Endothelial cell (in vitro differentiated cells): Measurements from ENCODE around the gene DUSP19. TPM values are rescaled to one million over a fixed set of nuclear protein-coding genes. Genes with fewer than 3 reads are reported as not detected.
A peak's percentile ranks its signal among the peaks of the same experiment; 100 is the strongest.

Source experiments
- DNase-seq: peaks from one replicate; pipeline ENCODE4 v3.0.0; 2021; ENCODE audit warnings: low spot score
- H3K27ac Mint-ChIP-seq: one replicate; pipeline ENCODE4 v1.8.0; 2021; ENCODE audit warnings: mixed read lengths, inconsistent platforms; ENCODE audit not compliant: unreplicated experiment
- H3K27me3 Mint-ChIP-seq: one replicate; pipeline ENCODE4 v1.8.0; 2021; ENCODE audit warnings: mild to moderate bottlenecking, moderate library complexity, mixed read lengths, inconsistent platforms; ENCODE audit not compliant: unreplicated experiment
- H3K36me3 Mint-ChIP-seq: one replicate; pipeline ENCODE4 v1.8.0; 2021; ENCODE audit warnings: mild to moderate bottlenecking, low read depth, mixed read lengths, inconsistent platforms; ENCODE audit not compliant: unreplicated experiment
- H3K4me1 Mint-ChIP-seq: one replicate; pipeline ENCODE4 v1.8.0; 2021; ENCODE audit warnings: mild to moderate bottlenecking, mixed read lengths, inconsistent platforms; ENCODE audit not compliant: unreplicated experiment
- H3K4me3 Mint-ChIP-seq: one replicate; pipeline ENCODE4 v1.8.0; 2021; ENCODE audit warnings: mild to moderate bottlenecking, mixed read lengths, inconsistent platforms; ENCODE audit not compliant: unreplicated experiment
- H3K9me3 Mint-ChIP-seq: one replicate; pipeline ENCODE4 v1.8.0; 2021; ENCODE audit warnings: mixed read lengths, inconsistent platforms; ENCODE audit not compliant: unreplicated experiment
- CTCF ChIP-seq: fragments of 200-600 bp; sonication (generic); IDR thresholded peaks from one replicate; pipeline ENCODE4 v1.5.0; 2021; ENCODE audit warnings: antibody characterized with exemption; ENCODE audit not compliant: unreplicated experiment
- long read RNA-seq: library from polyadenylated mRNA; unstranded; transcript quantifications from one replicate; pipeline ENCODE4 v2.0.0, GENCODE V29; 2020; ENCODE audit not compliant: unreplicated experiment
- total RNA-seq: library from RNA; stranded (reverse); fragmentation: NEBNext Ultra II Directional; extraction: Animal tissue kit (Norgen Biotek cat#: 25700); gene quantifications from one replicate; pipeline ENCODE4 v1.2.1, GENCODE V29; 2021; ENCODE audit not compliant: unreplicated experiment

Gene DUSP19, protein sequence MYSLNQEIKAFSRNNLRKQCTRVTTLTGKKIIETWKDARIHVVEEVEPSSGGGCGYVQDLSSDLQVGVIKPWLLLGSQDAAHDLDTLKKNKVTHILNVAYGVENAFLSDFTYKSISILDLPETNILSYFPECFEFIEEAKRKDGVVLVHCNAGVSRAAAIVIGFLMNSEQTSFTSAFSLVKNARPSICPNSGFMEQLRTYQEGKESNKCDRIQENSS
- total RNA-seq = 2.4 TPM
- long read RNA-seq, full-length matches to known transcripts = 2 of 2 reads
- long read RNA-seq, partial matches to known transcripts = 0 of 2 reads
- long read RNA-seq, other reads (novel, unspliced or antisense) = 0 of 2 reads

DNA sequence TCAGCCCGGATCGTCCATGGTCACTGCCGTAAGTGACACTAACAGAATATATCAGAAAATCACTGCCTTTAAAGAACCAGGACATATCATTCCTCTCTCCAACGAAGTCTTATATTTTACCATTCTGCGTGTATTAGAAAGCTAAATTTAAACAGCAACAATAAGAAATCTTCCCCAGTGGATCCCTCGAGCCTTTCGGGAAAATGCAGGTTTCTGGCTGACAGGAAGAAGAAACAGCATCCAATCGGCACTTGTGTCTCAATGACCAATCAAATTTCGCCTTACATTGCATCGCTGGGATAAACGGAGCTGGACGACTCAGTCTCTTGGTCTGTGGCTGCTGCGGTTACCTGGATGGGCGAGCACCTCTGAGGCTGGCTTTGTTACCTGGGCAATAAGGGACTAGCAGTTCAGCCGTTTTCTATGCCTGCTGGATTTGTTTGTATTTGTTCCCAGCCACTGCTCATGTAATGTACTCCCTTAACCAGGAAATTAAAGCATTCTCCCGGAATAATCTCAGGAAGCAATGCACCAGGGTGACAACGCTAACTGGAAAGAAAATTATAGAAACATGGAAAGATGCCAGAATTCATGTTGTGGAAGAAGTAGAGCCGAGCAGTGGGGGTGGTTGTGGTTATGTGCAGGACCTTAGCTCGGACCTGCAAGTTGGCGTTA, at the start of gene DUSP19:
DUSP19 (plus strand) TSS at position 284 of the 675 bp plus-strand sequence; CDS start at position 471, 187 bp downstream.
- Mint-ChIP-seq H3K9me3 (no peaks in the 10 kb centered on the region), H3K27ac (peak within 1 kb of the TSS; percentile 93), H3K4me1 (peaks cover 7% of the 10 kb centered on the region), H3K27me3 (peaks cover 3% of the 10 kb centered on the region), H3K4me3 (peak within 1 kb of the TSS; percentile 92), H3K36me3 (no peaks in the 10 kb centered on the region)
- peak; percentile 85 for DNase-seq
- no peak for TF ChIP-seq CTCF

DNA sequence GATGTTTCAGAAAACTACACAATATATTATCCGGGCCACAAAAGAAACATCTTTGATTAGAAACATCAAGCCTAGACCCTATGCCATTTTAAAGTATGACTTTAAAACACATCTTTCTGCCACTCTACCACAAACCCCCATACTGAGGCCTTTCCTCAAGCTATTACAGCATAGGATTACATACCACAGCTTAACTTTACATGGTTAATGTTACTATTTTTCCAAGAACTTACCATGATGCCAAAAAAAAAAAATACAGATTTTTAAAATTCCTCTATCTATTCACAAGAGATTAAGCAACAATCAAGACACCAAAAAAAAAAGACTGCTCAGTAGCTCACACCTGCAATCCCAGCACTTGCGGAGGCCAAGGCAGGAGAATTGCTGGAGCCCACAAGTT, 49.3 kb upstream of the DUSP19 start:
- TF ChIP-seq CTCF = no peak

GRCh38 chr2:183031911-183032794, 46.4 kb upstream of the DUSP19 start:
- no peaks in the 10 kb centered on the region for H3K9me3 Mint-ChIP-seq
- peaks cover 48% of the 10 kb centered on the region for H3K4me1 Mint-ChIP-seq
- no peak for DNase-seq
- no peak overlapping the region for H3K4me3 Mint-ChIP-seq
- H3K27me3 Mint-ChIP-seq = peaks cover 9% of the 10 kb centered on the region
- no peak for TF ChIP-seq CTCF
- no peak overlapping the region for H3K27ac Mint-ChIP-seq
- peaks cover 5% of the 10 kb centered on the region for H3K36me3 Mint-ChIP-seq

More for the DNA sequence above, 49.3 kb upstream of the DUSP19 start:
- peaks cover 29% of the 10 kb centered on the region for H3K4me1 Mint-ChIP-seq
- H3K4me3 Mint-ChIP-seq = no peak overlapping the region
- no peaks in the 10 kb centered on the region for H3K36me3 Mint-ChIP-seq
- no peak for DNase-seq
- H3K27ac Mint-ChIP-seq = no peak overlapping the region
- H3K27me3 Mint-ChIP-seq = peaks cover 3% of the 10 kb centered on the region
- no peaks in the 10 kb centered on the region for H3K9me3 Mint-ChIP-seq

DNA sequence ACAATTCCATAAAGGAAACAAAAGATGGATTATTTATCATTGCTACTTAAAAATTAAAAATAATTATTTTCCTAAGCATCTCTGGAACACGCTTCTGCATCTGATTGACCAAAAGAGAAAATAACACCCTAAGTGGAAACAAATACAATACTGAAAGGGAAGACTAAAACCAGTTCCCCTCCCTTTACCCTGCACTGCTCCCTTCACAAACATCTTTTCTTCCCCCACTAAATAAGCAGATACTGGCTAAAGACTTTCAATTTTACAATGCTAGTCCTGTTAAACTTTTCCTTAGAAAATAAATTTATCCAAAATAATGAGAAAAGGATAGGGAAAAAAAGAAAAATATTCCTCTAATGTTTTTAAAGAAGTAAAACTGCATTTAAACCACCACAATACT, 44.6 kb upstream of the DUSP19 start:
- peaks cover 10% of the 10 kb centered on the region for H3K36me3 Mint-ChIP-seq
- TF ChIP-seq CTCF = no peak
- H3K4me1 Mint-ChIP-seq = peaks cover 49% of the 10 kb centered on the region
- no peak overlapping the region for H3K27ac Mint-ChIP-seq
- H3K27me3 Mint-ChIP-seq = peaks cover 14% of the 10 kb centered on the region
- no peak for DNase-seq
- peak overlapping the region; percentile 9 for H3K4me3 Mint-ChIP-seq
- no peaks in the 10 kb centered on the region for H3K9me3 Mint-ChIP-seq
